Progenitor cell of endocrine pancreas (in vitro differentiated cells): Measurements from ENCODE around the gene MICU1. TPM values are rescaled to one million over a fixed set of nuclear protein-coding genes. Genes with fewer than 3 reads are reported as not detected.

Source experiments
- DNase-seq: peaks from one replicate; pipeline ENCODE4 v3.0.0; 2021; ENCODE audit warnings: low spot score; ENCODE audit not compliant: unreplicated experiment
- H3K27ac Mint-ChIP-seq: 2 replicates; pipeline ENCODE4 v1.8.0; 2021; ENCODE audit warnings: mild to moderate bottlenecking, moderate library complexity, mixed read lengths
- H3K27me3 Mint-ChIP-seq: 2 replicates; pipeline ENCODE4 v1.8.0; 2021; ENCODE audit warnings: mixed read lengths
- H3K36me3 Mint-ChIP-seq: 2 replicates; pipeline ENCODE4 v1.8.0; 2022; ENCODE audit warnings: mixed read lengths; ENCODE audit not compliant: insufficient read depth
- H3K4me1 Mint-ChIP-seq: 2 replicates; pipeline ENCODE4 v1.8.0; 2021; ENCODE audit warnings: low read depth, mixed read lengths
- H3K4me3 Mint-ChIP-seq: 2 replicates; pipeline ENCODE4 v1.8.0; 2021; ENCODE audit warnings: low read depth, mild to moderate bottlenecking, moderate library complexity, mixed read lengths
- H3K9me3 Mint-ChIP-seq: 2 replicates; pipeline ENCODE4 v1.8.0; 2021; ENCODE audit warnings: low read depth, mixed read lengths
- CTCF ChIP-seq: fragments of 200-600 bp; sonication (generic); IDR thresholded peaks from one replicate; pipeline ENCODE4 v1.5.0; 2021; ENCODE audit warnings: antibody characterized with exemption, mild to moderate bottlenecking; ENCODE audit not compliant: unreplicated experiment
- total RNA-seq: library from RNA; stranded (reverse); gene quantifications from 2 replicates; pipeline ENCODE4 v1.2.1, GENCODE V29; 2021

MICU1 gene
- total RNA-seq, 1 donor from 2014 or later = 63.3 TPM

- no peak for DNase-seq
- peaks cover 11% of the 10 kb centered on the region for H3K4me1 Mint-ChIP-seq
- H3K4me3 Mint-ChIP-seq = no peak overlapping the region
- no peak overlapping the region for H3K27ac Mint-ChIP-seq
- H3K9me3 Mint-ChIP-seq = peaks cover 8% of the 10 kb centered on the region
- TF ChIP-seq CTCF = no peak
- H3K27me3 Mint-ChIP-seq = no peaks in the 10 kb centered on the region
- peaks cover 35% of the 10 kb centered on the region for H3K36me3 Mint-ChIP-seq
Observed at GRCh38 chr10:72539137-72539536, 86.7 kb downstream of the MICU1 start.

- Mint-ChIP-seq H3K36me3 (peaks cover 3% of the 10 kb centered on the region), H3K4me1 (peaks cover 21% of the 10 kb centered on the region), H3K27ac (no peak overlapping the region), H3K9me3 (no peaks in the 10 kb centered on the region), H3K4me3 (no peak overlapping the region), H3K27me3 (no peaks in the 10 kb centered on the region)
- no peak for TF ChIP-seq CTCF
- no peak for DNase-seq
Observed at GRCh38 chr10:72525689-72526088, 100.2 kb downstream of the MICU1 start.

- no peak for DNase-seq
- no peak overlapping the region for H3K4me3 Mint-ChIP-seq
- peak overlapping the region; percentile 67 for H3K27ac Mint-ChIP-seq
- H3K36me3 Mint-ChIP-seq = peaks cover 3% of the 10 kb centered on the region
- H3K9me3 Mint-ChIP-seq = no peaks in the 10 kb centered on the region
- peaks cover 21% of the 10 kb centered on the region for H3K4me1 Mint-ChIP-seq
- no peak for TF ChIP-seq CTCF
- no peaks in the 10 kb centered on the region for H3K27me3 Mint-ChIP-seq
Observed at GRCh38 chr10:72525277-72525676, 100.6 kb downstream of the MICU1 start.

GRCh38 chr10:72524489-72524888 lies 101.4 kb downstream of the MICU1 start:
- no peak for TF ChIP-seq CTCF
- no peak overlapping the region for H3K4me3 Mint-ChIP-seq
- no peak for DNase-seq
- H3K9me3 Mint-ChIP-seq = no peaks in the 10 kb centered on the region
- H3K4me1 Mint-ChIP-seq = peaks cover 21% of the 10 kb centered on the region
- H3K36me3 Mint-ChIP-seq = peaks cover 2% of the 10 kb centered on the region
- no peaks in the 10 kb centered on the region for H3K27me3 Mint-ChIP-seq
- no peak overlapping the region for H3K27ac Mint-ChIP-seq

- TF ChIP-seq CTCF = no peak
- peaks cover 1% of the 10 kb centered on the region for H3K36me3 Mint-ChIP-seq
- DNase-seq = no peak
- H3K27me3 Mint-ChIP-seq = no peaks in the 10 kb centered on the region
- no peak overlapping the region for H3K4me3 Mint-ChIP-seq
- H3K9me3 Mint-ChIP-seq = no peaks in the 10 kb centered on the region
- no peak overlapping the region for H3K27ac Mint-ChIP-seq
- H3K4me1 Mint-ChIP-seq = peaks cover 18% of the 10 kb centered on the region
Observed at GRCh38 chr10:72523932-72524396, 101.9 kb downstream of the MICU1 start.
